H9 (cell line): ENCODE results near the gene CCDC70. TPM values are rescaled to one million over a fixed set of nuclear protein-coding genes. Genes with fewer than 3 reads are reported as not detected.

Experiments used
- DNase-seq: peaks from one replicate; pipeline ENCODE4 v3.0.0-alpha.2; 2017
- H2AFZ ChIP-seq: one replicate; pipeline ENCODE4 v1.6.1; 2013; ENCODE audit warnings: mild to moderate bottlenecking, low read length, control low read depth, moderate library complexity
- H2AK5ac ChIP-seq: 2 replicates; pipeline ENCODE4 v1.6.1; 2013; ENCODE audit warnings: low read length, control low read depth, mixed read lengths; ENCODE audit not compliant: insufficient read length
- H2BK120ac ChIP-seq: one replicate; pipeline ENCODE4 v1.6.1; 2013; ENCODE audit warnings: low read depth, mild to moderate bottlenecking, low read length, control low read depth, inconsistent platforms; ENCODE audit not compliant: poor library complexity, severe bottlenecking
- H2BK12ac ChIP-seq: 2 replicates; pipeline ENCODE4 v1.6.1; 2013; ENCODE audit warnings: low read length, control low read depth, mixed read lengths, low read depth; ENCODE audit not compliant: insufficient read length
- H2BK15ac ChIP-seq: 2 replicates; pipeline ENCODE4 v1.6.1; 2013; ENCODE audit warnings: low read depth, low read length, control low read depth
- H2BK20ac ChIP-seq: one replicate; pipeline ENCODE4 v1.6.1; 2013; ENCODE audit warnings: low read depth, mild to moderate bottlenecking, low read length, control low read depth, inconsistent platforms; ENCODE audit not compliant: poor library complexity, severe bottlenecking
- H2BK5ac ChIP-seq: 2 replicates; pipeline ENCODE4 v1.6.1; 2013; ENCODE audit warnings: low read length, control low read depth, mixed read lengths; ENCODE audit not compliant: insufficient read length
- H3K14ac ChIP-seq: 2 replicates; pipeline ENCODE4 v1.6.1; 2013; ENCODE audit warnings: low read length, control low read depth; ENCODE audit not compliant: insufficient read depth
- H3K18ac ChIP-seq: 2 replicates; pipeline ENCODE4 v1.6.1; 2013; ENCODE audit warnings: low read depth, mild to moderate bottlenecking, mixed read lengths, low read length, control low read depth; ENCODE audit not compliant: insufficient read length
- H3K23ac ChIP-seq: 2 replicates; pipeline ENCODE4 v1.6.1; 2013; ENCODE audit warnings: low read length, control low read depth, mixed read lengths, low read depth; ENCODE audit not compliant: insufficient read length
- H3K23me2 ChIP-seq: 2 replicates; pipeline ENCODE4 v1.6.1; 2013; ENCODE audit warnings: low read depth, mild to moderate bottlenecking, mixed read lengths, low read length, control low read depth; ENCODE audit not compliant: insufficient read length, poor library complexity, severe bottlenecking
- H3K27ac ChIP-seq: 2 replicates; pipeline ENCODE4 v1.5.1; 2013; ENCODE audit warnings: low read length, control low read depth, mixed read lengths, low read depth; ENCODE audit not compliant: insufficient read length
- H3K27me3 ChIP-seq: 2 replicates; pipeline ENCODE4 v1.6.1; 2013; ENCODE audit warnings: low read length, control low read depth, inconsistent platforms; ENCODE audit not compliant: insufficient read depth
- H3K4ac ChIP-seq: 2 replicates; pipeline ENCODE4 v1.6.1; 2013; ENCODE audit warnings: low read depth, mild to moderate bottlenecking, control low read depth, inconsistent platforms, low read length, moderate library complexity
- H3K4me1 ChIP-seq: 2 replicates; pipeline ENCODE4 v1.6.1; 2013; ENCODE audit warnings: low read length, control low read depth, inconsistent platforms; ENCODE audit not compliant: insufficient read depth
- H3K4me2 ChIP-seq: 2 replicates; pipeline ENCODE4 v1.6.1; 2013; ENCODE audit warnings: low read length, control low read depth, mixed read lengths; ENCODE audit not compliant: insufficient read length, insufficient read depth
- H3K56ac ChIP-seq: 2 replicates; pipeline ENCODE4 v1.6.1; 2013; ENCODE audit warnings: low read depth, mild to moderate bottlenecking, mixed read lengths, low read length, control low read depth; ENCODE audit not compliant: insufficient read length
- H3K79me1 ChIP-seq: 2 replicates; pipeline ENCODE4 v1.6.1; 2013; ENCODE audit warnings: low read depth, mild to moderate bottlenecking, moderate library complexity, low read length, control low read depth, inconsistent platforms; ENCODE audit not compliant: insufficient read depth, poor library complexity, severe bottlenecking
- H3K79me2 ChIP-seq: 2 replicates; pipeline ENCODE4 v1.6.1; 2013; ENCODE audit warnings: low read length, control low read depth, inconsistent platforms; ENCODE audit not compliant: insufficient read depth
- H3K9ac ChIP-seq: 2 replicates; pipeline ENCODE4 v1.6.1; 2013; ENCODE audit warnings: low read length, control low read depth, mixed read lengths; ENCODE audit not compliant: insufficient read length; ENCODE audit errors: extremely low read depth
- H3K9me3 ChIP-seq: one replicate; pipeline ENCODE4 v1.6.1; 2013; ENCODE audit warnings: low read depth, low read length, inconsistent platforms; ENCODE audit not compliant: control insufficient read depth
- H3T11ph ChIP-seq: one replicate; pipeline ENCODE4 v1.6.1; 2013; ENCODE audit warnings: mild to moderate bottlenecking, low read length, control low read depth, inconsistent platforms
- H4K20me1 ChIP-seq: one replicate; pipeline ENCODE4 v1.6.1; 2013; ENCODE audit not compliant: control insufficient read depth, insufficient read length, insufficient read depth
- H4K5ac ChIP-seq: 2 replicates; pipeline ENCODE4 v1.6.1; 2013; ENCODE audit warnings: low read depth, mild to moderate bottlenecking, mixed read lengths, low read length, control low read depth; ENCODE audit not compliant: insufficient read length
- H4K8ac ChIP-seq: replicated peaks from 2 replicates; pipeline ENCODE4 v1.6.1; 2013; ENCODE audit warnings: low read length, control low read depth, mixed read lengths, low read depth; ENCODE audit not compliant: insufficient read length
- H4K91ac ChIP-seq: 2 replicates; pipeline ENCODE4 v1.6.1; 2013; ENCODE audit warnings: low read depth, mild to moderate bottlenecking, moderate library complexity, mixed read lengths, low read length, control low read depth; ENCODE audit not compliant: insufficient read length
- H3K27ac Mint-ChIP-seq, 3 experiments: 2 replicates in 2 of 3; 3 replicates in 1 of 3; pipeline ENCODE4 v1.8.0; 2020 to 2021; ENCODE audit warnings: mixed read lengths in 3 of 3, mild to moderate bottlenecking in 1 of 3, moderate library complexity in 1 of 3
- H3K27me3 Mint-ChIP-seq: 2 replicates; pipeline ENCODE4 v1.8.0; 2021; ENCODE audit warnings: low read depth, mild to moderate bottlenecking, moderate library complexity, mixed read lengths
- H3K36me3 Mint-ChIP-seq, 3 experiments: 2 replicates in 2 of 3; 3 replicates in 1 of 3; pipeline ENCODE4 v1.8.0; 2020 to 2021; ENCODE audit warnings: low read depth in 3 of 3, mixed read lengths in 3 of 3; ENCODE audit not compliant: insufficient read depth in 1 of 3
- H3K4me1 Mint-ChIP-seq, 2 experiments: 2 replicates each; pipeline ENCODE4 v1.8.0; 2020; ENCODE audit warnings: mixed read lengths in 2 of 2
- H3K4me3 Mint-ChIP-seq, 2 experiments: 2 replicates in 1 of 2; 3 replicates in 1 of 2; pipeline ENCODE4 v1.8.0; 2020 to 2021; ENCODE audit warnings: mild to moderate bottlenecking in 2 of 2, mixed read lengths in 2 of 2, moderate library complexity in 1 of 2
- H3K9me3 Mint-ChIP-seq, 2 experiments: 2 replicates in 1 of 2; 3 replicates in 1 of 2; pipeline ENCODE4 v1.8.0; 2020; ENCODE audit warnings: mild to moderate bottlenecking in 2 of 2, mixed read lengths in 2 of 2, moderate library complexity in 1 of 2
- CTCF ChIP-seq: fragments of 200-600 bp; sonication (generic); conservative IDR thresholded peaks from 3 replicates; pipeline ENCODE4 v1.8.0; 2021; ENCODE audit warnings: antibody characterized with exemption, mild to moderate bottlenecking
- WGBS: extraction: QIAGEN DNeasy Blood & Tissue Kit; methylation state at CpG from one replicate; pipeline ENCODE4 v1.1.7; 2013; ENCODE audit warnings: missing lambda C conversion rate, low lambda C conversion rate, mixed read lengths; ENCODE audit not compliant: insufficient read length; ENCODE audit errors: extremely low coverage; 5-methylcytosine and 5-hydroxymethylcytosine counted together
- total RNA-seq: library from RNA; stranded (reverse); gene quantifications from 2 replicates; pipeline ENCODE4 v1.2.1, GENCODE V29; 2021

Gene CCDC70
- total RNA-seq, 1 experiment from 2014 or later, result not detected

GRCh38 chr13:51829568-51829899, 32.2 kb upstream of the CCDC70 start:
- Histone ChIP-seq H3K79me2 (no peaks in the 10 kb centered on the region), H2BK15ac (no peak overlapping the region), H2BK5ac (no peak overlapping the region), H3K9me3 (no peaks in the 10 kb centered on the region), H3K14ac (no peak overlapping the region), H2AFZ (no peak overlapping the region), H3K27me3 (no peaks in the 10 kb centered on the region), H4K20me1 (no peaks in the 10 kb centered on the region), H2AK5ac (no peak overlapping the region), H3K23me2 (no peaks in the 10 kb centered on the region), H4K8ac (no peak overlapping the region), H2BK120ac (no peak overlapping the region), H3K9ac (no peak overlapping the region), H3K23ac (no peak overlapping the region), H3K27ac (no peak overlapping the region), H3K4ac (no peak overlapping the region), H3K4me1 (no peaks in the 10 kb centered on the region), H3K56ac (no peak overlapping the region), H3K18ac (no peak overlapping the region), H2BK20ac (no peak overlapping the region), H3K79me1 (no peaks in the 10 kb centered on the region), H4K5ac (no peak overlapping the region), H4K91ac (no peak overlapping the region), H2BK12ac (no peak overlapping the region), H3T11ph (no peak overlapping the region), H3K4me2 (no peak overlapping the region)
- H3K36me3 Mint-ChIP-seq, result no peaks in the 10 kb centered on the region
- H3K27me3 Mint-ChIP-seq, result no peaks in the 10 kb centered on the region; the same call in 1 of the 2 replicates
- DNase-seq, result no peak
- H3K27ac Mint-ChIP-seq, result no peak overlapping the region
- peaks cover 20 to 21% of the 10 kb centered on the region in 2 experiments for H3K4me1 Mint-ChIP-seq
- no CpG with 5 or more reads among the region's 2 CpGs for WGBS
- no peaks in the 10 kb centered on the region for H3K9me3 Mint-ChIP-seq
- no peak overlapping the region for H3K4me3 Mint-ChIP-seq
- TF ChIP-seq CTCF, result no peak
